HEK293T (cell line): ENCODE results near the gene EMB.

ENCODE experiments used
- ARNT ChIP-seq: fragments of 450-650 bp; IDR thresholded peaks from 2 replicates; pipeline ENCODE4 v1.6.1; 2017; ENCODE audit warnings: mild to moderate bottlenecking
- BHLHE40 ChIP-seq: fragments of 450-650 bp; IDR thresholded peaks from 2 replicates; pipeline ENCODE4 v1.6.1; 2016; ENCODE audit warnings: mild to moderate bottlenecking, moderate library complexity, borderline replicate concordance
- CTBP1 ChIP-seq: fragments of 450-650 bp; IDR thresholded peaks from 2 replicates; pipeline ENCODE4 v1.6.1; 2016; ENCODE audit warnings: borderline replicate concordance
- ELF4 ChIP-seq: fragments of 450-650 bp; IDR thresholded peaks from 2 replicates; pipeline ENCODE4 v1.6.1; 2017; ENCODE audit warnings: antibody characterized with exemption
- FOXA1 ChIP-seq: fragments of 450-650 bp; IDR thresholded peaks from 2 replicates; pipeline ENCODE4 v1.6.1; 2016; ENCODE audit warnings: mild to moderate bottlenecking
- FOXK2 ChIP-seq: fragments of 450-650 bp; IDR thresholded peaks from 2 replicates; pipeline ENCODE4 v1.6.1; 2016; ENCODE audit warnings: mild to moderate bottlenecking
- FOXM1 ChIP-seq: fragments of 450-650 bp; IDR thresholded peaks from 2 replicates; pipeline ENCODE4 v1.6.1; 2017; ENCODE audit warnings: mild to moderate bottlenecking, borderline replicate concordance
- L3MBTL2 ChIP-seq: fragments of 450-650 bp; conservative IDR thresholded peaks from 2 replicates; pipeline ENCODE4 v1.6.1; 2016; ENCODE audit warnings: mild to moderate bottlenecking
- LEF1 ChIP-seq: fragments of 450-650 bp; IDR thresholded peaks from 2 replicates; pipeline ENCODE4 v1.6.1; 2017; ENCODE audit warnings: mild to moderate bottlenecking, borderline replicate concordance
- NFRKB ChIP-seq: fragments of 450-650 bp; IDR thresholded peaks from 2 replicates; pipeline ENCODE4 v1.6.1; 2016; ENCODE audit warnings: mild to moderate bottlenecking, moderate library complexity
- SP1 ChIP-seq: fragments of 450-650 bp; IDR thresholded peaks from 2 replicates; pipeline ENCODE4 v1.6.1; 2017
- SUZ12 ChIP-seq: fragments of 450-650 bp; IDR thresholded peaks from 2 replicates; pipeline ENCODE4 v1.6.1; 2016; ENCODE audit warnings: mild to moderate bottlenecking
- TARDBP ChIP-seq: fragments of 450-650 bp; IDR thresholded peaks from 2 replicates; pipeline ENCODE4 v1.6.1; 2016
- ZNF384 ChIP-seq: fragments of 450-650 bp; IDR thresholded peaks from 2 replicates; pipeline ENCODE4 v1.6.1; 2016

GRCh38 chr5:50420343-50420935, 20.6 kb downstream of the EMB start:
- TF ChIP-seq NFRKB, result no peak
- no peak for TF ChIP-seq SP1
- no peak for TF ChIP-seq BHLHE40
- no peak for TF ChIP-seq L3MBTL2
- no peak for TF ChIP-seq ZNF384
- no peak for TF ChIP-seq FOXA1
- no peak for TF ChIP-seq SUZ12
- TF ChIP-seq ARNT, result no peak
- no peak for TF ChIP-seq TARDBP
- no peak for TF ChIP-seq FOXK2
- no peak for TF ChIP-seq FOXM1
- no peak for TF ChIP-seq LEF1
- no peak for TF ChIP-seq CTBP1
- no peak for TF ChIP-seq ELF4
